Stimulated activated CD8-positive, alpha-beta memory T cell treated with anti-CD3 and anti-CD28 coated beads, Interleukin-7, amount 100 ng/mL, for 48 hours (primary cell): Measurements from ENCODE around the gene PAQR4.
"Not testable (repeated sequence)": the region's sequence is repeated elsewhere in the genome, so short reads cannot be mapped to it uniquely, and the experiment has no call there.

Source experiments
- DNase-seq, 2 donors: peaks; one replicate each; pipeline ENCODE4 v3.0.0-alpha.2; 2020; ENCODE audit warnings: low read depth in 1 of 2; ENCODE audit errors: extremely low read depth in 1 of 2

Gene PAQR4

GRCh38 chr16:2942045-2942444 lies 27.1 kb upstream of the PAQR4 start:
- DNase-seq, result no peak

- not testable (repeated sequence) for DNase-seq
These were observed 25.4 kb upstream of the PAQR4 start for GRCh38 chr16:2943716-2944115.

DNA sequence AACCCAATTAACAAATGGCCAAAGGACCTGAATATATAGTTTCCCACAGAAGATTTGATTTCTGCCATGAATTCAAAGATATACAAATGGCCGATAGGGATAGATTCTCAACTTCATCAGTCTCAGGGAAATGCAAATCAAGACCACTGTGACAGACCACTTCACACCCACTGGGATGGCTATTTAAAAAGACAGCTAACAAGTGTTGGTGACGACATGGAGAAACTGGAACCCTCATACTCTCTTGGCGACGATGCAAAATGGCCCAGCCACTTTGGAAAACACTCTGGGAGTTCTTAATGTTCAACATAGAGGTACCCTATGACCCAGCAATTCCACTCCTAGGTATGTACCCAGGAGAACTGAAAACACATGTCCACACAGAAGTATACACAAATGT lies 22.5 kb upstream of the PAQR4 start:
- no peak for DNase-seq

- DNase-seq, result no peak
These were observed 20.1 kb upstream of the PAQR4 start for GRCh38 chr16:2948807-2949704.

DNA sequence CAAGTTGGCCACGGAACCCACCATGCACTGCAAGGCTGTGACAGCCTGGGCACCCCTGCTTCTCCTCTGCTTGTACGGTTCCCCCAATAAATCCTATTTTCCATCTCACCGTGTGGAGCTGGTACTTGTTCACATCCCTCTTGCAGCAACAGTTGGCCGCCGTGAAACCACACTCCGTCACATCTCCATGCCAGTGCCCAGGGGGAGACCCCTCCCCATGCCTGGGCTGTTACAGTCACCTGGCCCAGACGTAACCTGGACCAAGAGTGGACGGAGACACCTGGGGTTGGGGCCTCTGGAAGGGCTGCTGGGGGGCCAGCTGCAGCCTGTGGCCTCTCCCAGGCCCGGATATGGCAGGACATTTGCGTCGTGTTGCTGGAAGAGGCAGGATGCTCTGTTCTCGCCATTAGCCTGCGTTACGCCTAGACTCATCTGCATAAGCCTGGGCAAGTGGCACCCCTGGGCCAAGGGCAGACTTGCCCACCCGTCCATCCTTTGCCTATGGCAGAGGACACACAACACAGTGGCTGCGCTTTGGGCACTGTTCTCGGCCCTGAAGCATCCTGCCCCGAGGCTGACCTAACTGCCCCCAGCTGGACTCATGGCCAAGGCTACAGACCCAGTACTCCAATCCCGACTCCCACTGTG lies 19.3 kb upstream of the PAQR4 start:
- DNase-seq, result no peak

DNA sequence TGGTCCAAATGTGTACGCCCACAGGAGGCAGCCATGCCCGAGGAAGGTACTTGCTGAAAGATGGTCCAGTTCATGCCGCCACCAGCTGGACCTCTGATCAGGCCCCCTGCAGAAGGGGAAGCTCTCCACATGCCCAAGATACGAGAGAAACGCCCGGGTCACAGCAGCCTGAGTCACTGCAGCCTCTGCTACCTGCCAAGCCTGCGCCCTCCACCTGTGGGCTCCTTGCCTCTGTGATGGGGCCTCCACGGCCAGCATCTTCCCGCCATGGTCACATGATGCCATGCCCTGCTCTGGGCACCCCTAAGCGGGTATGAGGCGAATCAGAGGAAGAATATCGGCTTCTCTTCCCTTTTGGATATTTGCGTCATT lies 18.8 kb upstream of the PAQR4 start:
- no peak for DNase-seq

- DNase-seq, result no peak
These were observed 18.4 kb upstream of the PAQR4 start for GRCh38 chr16:2950773-2951172.

DNA sequence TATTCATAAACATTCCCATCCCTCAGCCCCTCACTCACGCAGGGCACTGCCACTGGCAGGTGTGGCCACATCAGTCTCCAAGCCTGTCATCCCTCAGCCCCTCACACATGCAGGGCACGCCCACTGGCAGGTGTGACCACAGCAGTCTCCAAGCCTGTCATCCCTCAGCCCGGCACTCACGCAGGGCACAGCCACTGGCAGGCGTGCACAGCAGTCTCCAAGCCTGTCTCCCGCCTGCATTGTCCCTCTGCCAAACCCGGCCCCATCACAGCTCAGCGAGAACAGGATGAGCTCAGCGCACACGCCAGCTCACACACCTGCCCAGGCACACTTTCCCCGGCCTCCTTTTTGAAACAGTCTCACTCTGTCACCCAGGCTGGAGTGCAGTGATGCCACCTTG lies 16.5 kb upstream of the PAQR4 start:
- no peak for DNase-seq

DNA sequence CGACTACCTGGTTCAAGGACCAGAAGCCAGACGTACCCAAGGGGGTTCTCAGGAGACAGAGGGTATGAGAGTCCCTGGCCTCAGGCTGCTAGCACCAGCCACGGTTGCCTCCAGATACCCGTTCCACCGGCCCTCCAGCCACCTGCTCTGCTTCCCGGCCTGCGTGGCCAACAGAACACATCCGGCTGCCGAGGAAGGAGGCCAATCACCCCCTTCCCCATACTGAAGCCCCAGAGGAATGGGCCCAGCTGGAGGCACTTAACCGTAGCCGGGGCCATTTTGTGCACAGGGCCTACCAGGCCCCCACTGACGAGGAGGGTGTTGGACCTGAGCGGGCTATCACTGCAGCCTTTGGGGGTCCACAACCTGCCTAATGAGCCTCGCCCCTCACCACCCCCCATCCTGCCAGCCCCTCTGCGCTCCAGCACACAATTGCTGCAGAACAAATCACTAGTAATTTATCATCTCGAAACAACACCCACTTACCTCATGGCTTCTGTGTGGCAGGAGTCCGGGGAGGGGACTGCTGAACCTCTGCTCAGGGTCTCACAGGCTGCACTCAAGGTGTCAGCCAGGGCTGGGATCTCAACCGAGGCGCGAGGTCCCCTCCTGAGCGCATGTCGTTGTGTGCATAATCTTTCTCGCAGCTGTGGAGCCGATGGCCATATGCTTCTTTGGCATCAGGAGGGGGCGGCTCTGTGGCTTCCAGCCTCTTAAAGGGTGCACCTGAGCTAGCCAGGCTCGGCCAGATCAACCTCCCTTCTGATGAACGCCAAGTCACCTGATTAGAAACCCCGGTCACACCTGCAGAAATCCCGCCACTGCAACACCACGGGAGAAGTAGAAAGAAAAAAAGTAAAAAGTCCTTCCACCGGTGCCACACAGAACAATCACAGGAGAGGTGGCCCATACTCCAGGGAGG lies 15.2 kb upstream of the PAQR4 start:
- DNase-seq, result no peak

DNA sequence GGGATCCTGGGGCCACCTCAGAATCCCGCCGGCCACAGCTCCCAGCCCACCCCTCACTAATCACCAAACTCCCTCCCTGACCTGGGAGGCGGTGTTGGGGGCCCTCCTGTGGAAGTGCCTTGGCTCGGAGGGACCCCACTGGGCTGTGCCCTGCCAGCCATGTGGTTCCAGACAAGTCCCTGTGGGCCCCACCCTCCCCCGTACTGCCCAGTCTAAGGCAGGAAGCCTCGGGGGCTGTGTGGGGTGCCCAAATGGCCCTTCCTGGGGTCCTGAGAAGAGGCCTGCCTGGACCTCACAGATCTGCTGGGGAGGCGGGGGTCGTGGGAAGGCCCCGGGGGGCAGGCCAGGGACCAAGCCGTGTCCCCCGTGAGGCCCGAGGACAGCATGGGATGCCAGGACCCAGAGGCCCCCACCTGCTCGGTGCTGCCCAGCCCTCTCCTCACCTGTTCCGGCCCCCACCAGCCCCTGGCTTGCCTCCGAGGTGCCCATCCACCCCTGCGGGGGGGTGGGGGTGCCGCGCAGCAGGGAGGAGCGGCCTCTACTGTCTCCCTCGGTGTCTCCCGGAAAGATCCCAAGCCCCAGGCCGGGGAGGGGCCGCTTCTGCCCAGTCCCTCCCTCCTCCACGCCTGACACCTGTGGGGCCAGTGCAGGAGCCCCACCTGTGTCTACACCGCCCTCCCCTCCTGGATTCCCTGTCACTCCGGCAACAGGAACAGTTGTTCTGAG lies 14.3 kb upstream of the PAQR4 start:
- no peak for DNase-seq

DNA sequence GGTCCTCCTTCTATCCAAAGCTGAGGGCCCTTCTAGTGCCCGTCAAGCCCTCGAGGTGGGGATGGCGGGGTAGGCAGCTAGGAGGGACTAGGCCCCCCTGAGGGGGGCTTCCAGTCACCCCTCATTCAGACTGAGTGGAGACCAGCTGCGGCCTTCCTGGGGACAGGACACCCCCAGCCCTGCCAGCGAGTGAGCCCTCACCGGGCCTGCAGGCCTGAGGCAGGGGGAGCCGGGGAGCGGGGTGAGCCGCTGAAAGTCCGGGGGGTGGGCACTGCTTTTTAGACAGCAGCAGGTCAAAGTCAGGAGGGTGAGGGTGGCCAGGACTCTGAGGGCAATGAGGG lies 13.7 kb upstream of the PAQR4 start:
- no peak for DNase-seq

- DNase-seq, result no peak
These were observed 13.2 kb upstream of the PAQR4 start for GRCh38 chr16:2955779-2956578.

- no peak for DNase-seq
These were observed 12.6 kb upstream of the PAQR4 start for GRCh38 chr16:2956579-2956956.

DNA sequence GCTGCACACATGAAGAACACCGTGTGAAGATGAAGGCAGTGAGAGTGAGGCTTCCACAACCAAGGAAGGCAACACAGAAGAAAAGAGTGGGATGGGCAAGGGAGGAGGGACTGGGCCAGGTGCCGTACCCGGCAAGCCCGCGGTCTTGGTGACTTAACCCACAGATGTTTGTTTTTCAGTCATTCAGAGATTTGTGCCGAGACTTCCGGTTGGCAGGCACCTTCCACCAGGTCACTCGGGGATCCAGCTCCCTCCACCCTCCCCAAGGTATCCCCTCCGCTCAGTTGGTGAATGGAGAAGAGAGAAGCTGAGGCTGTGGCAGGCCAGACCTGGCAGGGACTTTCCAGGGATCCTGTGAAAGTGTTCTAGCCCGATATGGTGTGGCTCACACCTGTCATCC lies 9.9 kb upstream of the PAQR4 start:
- no peak for DNase-seq

DNA sequence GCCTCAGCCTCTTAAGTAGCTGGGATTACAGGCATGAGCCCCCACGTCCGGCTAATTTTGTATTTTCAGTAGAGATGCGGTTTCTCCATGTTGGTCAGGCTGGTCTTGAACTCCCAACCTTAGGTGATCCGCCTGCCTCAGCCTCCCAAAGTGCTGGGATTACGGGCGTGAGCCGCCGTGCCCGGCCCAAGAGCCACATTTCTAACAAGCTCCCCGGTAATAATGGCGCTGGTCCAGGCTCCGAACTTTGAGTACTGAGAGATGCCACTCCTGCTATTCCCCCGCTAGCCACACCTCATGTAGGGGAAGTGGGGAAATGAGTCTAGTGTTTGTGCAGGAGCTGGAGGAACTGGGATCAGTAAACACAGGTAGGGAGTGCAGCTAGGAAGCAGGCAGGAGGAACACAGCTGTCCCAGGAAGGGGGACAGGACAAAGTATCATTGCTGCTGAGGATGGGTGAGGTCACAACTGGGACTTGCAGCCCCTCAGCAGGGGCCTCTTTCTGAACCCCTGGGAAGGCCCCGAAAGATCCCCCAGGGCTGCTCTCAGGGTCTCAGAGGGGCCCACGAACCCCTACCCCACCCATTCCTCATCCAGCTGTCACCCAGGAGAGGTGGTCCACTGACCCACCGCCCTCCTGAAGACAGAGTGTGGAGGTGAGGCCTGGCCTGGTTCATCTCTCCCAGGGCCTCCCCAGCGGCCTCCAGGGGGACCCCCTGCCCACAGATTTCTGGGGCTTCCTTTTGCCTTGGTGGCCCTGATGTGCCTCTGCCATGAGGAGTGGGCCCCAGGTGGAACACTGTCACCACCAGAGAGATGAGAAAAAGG lies 8.8 kb upstream of the PAQR4 start:
- DNase-seq, result no peak

- no peak for DNase-seq
These were observed 6.6 kb upstream of the PAQR4 start for GRCh38 chr16:2962334-2963073.

DNA sequence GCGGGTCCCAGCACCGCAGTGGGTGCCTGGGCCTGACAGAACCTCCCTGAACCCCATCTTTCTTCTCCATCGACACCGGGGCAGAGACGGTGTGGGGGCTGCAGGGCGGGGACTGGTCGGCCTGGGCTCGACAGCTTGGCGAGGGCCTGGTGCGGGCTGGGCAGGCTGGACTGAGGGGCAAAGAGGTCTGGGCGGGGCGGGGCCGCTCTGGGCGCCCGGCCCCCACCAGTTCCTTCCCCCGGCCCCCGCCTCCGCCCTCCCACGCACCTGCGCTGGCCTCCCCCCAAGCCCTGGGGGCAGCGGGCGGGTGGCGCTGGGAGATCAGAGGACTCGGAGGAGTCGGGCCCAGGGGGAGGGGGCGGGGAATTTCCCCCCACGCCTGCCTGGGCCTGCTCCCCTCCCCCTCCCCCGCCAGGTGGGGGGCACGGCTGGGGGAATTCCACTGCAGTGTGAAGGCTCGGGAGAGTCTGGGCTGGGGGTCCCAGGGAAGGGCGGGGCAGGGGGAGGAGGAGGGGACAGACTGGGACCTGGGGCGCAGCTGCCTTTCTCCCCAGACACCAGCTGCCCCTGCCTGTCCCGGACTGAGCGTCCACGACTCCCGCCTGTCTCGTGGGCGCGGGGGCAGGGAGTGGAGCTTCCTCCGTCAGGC lies 6.0 kb upstream of the PAQR4 start:
- DNase-seq, result no peak
